PC-3 (cell line): Measurements from ENCODE around the gene STK11. TPM values are rescaled to one million over a fixed set of nuclear protein-coding genes. Genes with fewer than 3 reads are reported as not detected.

Experiments
- ATAC-seq: fragments of 200-7000 bp; cut with Tn5 transposase; 2 replicates; pipeline ENCODE4 v1.9.1; 2020; ENCODE audit warnings: mild to moderate bottlenecking, moderate library complexity
- BruUV-seq: library from RNA; stranded (reverse); fragments of 400-500 nt; replicated peaks from 2 replicates; lab custom pipeline; 2021; lab: Mats Ljungman, UMichigan
- CTCF ChIA-PET: fragments of 300-600 bp; sonication (Branson Sonifier 250); formaldehyde crosslinking; loops from one replicate; lab custom pipeline; 2022; ENCODE audit warnings: antibody characterized with exemption; lab: Charles Lee
- POLR2A ChIA-PET: fragments of 300-600 bp; sonication (Branson Sonifier 250); formaldehyde crosslinking; loops from one replicate; lab custom pipeline; 2022; ENCODE audit warnings: antibody characterized with exemption; ENCODE audit not compliant: unreplicated experiment; lab: Charles Lee
- DNase-seq: peaks from one replicate; pipeline ENCODE4 v3.0.0-alpha.2; 2015
- H2AFZ ChIP-seq: fragments of 300-600 bp; sonication (generic); 2 replicates; pipeline ENCODE4 v1.6.0; 2016; ENCODE audit warnings: antibody characterized with exemption, low read length
- H3F3A ChIP-seq: fragments of 300-600 bp; sonication (generic); one replicate; pipeline ENCODE4 v1.6.0; 2017; ENCODE audit warnings: antibody characterized with exemption, low read length, control low read depth, mild to moderate bottlenecking; ENCODE audit not compliant: unreplicated experiment
- H3K27ac ChIP-seq: fragments of 300-600 bp; sonication (generic); 2 replicates; pipeline ENCODE4 v1.5.1; 2016; ENCODE audit warnings: mild to moderate bottlenecking, low read length
- H3K27me3 ChIP-seq: fragments of 300-600 bp; sonication (generic); 2 replicates; pipeline ENCODE4 v1.6.1; 2016; ENCODE audit warnings: low read length, mixed read lengths
- H3K36me3 ChIP-seq: fragments of 300-600 bp; sonication (generic); 2 replicates; pipeline ENCODE4 v1.6.1; 2016; ENCODE audit warnings: low read depth, mixed run types, low read length, mixed read lengths
- H3K4me1 ChIP-seq: fragments of 300-600 bp; sonication (generic); 2 replicates; pipeline ENCODE4 v1.5.1; 2016; ENCODE audit warnings: low read length; ENCODE audit not compliant: insufficient read depth
- H3K4me2 ChIP-seq: fragments of 300-600 bp; sonication (generic); 2 replicates; pipeline ENCODE4 v1.6.0; 2016; ENCODE audit warnings: low read length
- H3K4me3 ChIP-seq: fragments of 300-600 bp; sonication (generic); 2 replicates; pipeline ENCODE4 v1.5.1; 2016; ENCODE audit warnings: mild to moderate bottlenecking, low read length, mixed read lengths
- H3K79me2 ChIP-seq: fragments of 300-600 bp; sonication (generic); 2 replicates; pipeline ENCODE4 v1.6.1; 2017; ENCODE audit warnings: low read length, mixed read lengths
- H3K9ac ChIP-seq: fragments of 300-600 bp; sonication (generic); 2 replicates; pipeline ENCODE4 v1.6.0; 2016; ENCODE audit warnings: mild to moderate bottlenecking, low read length
- H3K9me2 ChIP-seq: fragments of 300-600 bp; sonication (generic); replicated peaks from 2 replicates; pipeline ENCODE4 v1.6.1; 2016; ENCODE audit warnings: mixed run types, low read length, mixed read lengths
- H3K9me3 ChIP-seq: fragments of 300-600 bp; sonication (generic); 2 replicates; pipeline ENCODE4 v1.6.1; 2016; ENCODE audit warnings: low read length, mixed read lengths
- H4K20me1 ChIP-seq: fragments of 300-600 bp; sonication (generic); 2 replicates; pipeline ENCODE4 v1.6.1; 2016; ENCODE audit warnings: low read length, mixed read lengths
- EZH2 ChIP-seq: fragments of 300-600 bp; sonication (generic); IDR thresholded peaks from one replicate; pipeline ENCODE4 v1.6.1; 2017; ENCODE audit warnings: antibody characterized with exemption, mild to moderate bottlenecking, low read length; ENCODE audit not compliant: unreplicated experiment
- EZH2phosphoT487 ChIP-seq: fragments of 300-600 bp; sonication (generic); IDR thresholded peaks from 2 replicates; pipeline ENCODE4 v1.6.1; 2018; ENCODE audit warnings: mild to moderate bottlenecking, antibody characterized with exemption, low read length, borderline replicate concordance
- intact Hi-C: fragments of 100-400 bp; cut with micrococcal nuclease; formaldehyde crosslinking; loops from 2 replicates; pipeline ENCODE4 v1.9.0; 2023
- total RNA-seq: library from RNA; depleted of rRNA; stranded (reverse); fragments of >200 nt; gene quantifications from 2 replicates; pipeline ENCODE4 v1.2.3, GENCODE V29; 2014
- TF ChIP-seq, protein P1 (sequence below): fragments of 300-600 bp; sonication (generic); conservative IDR thresholded peaks from 2 replicates; pipeline ENCODE4 v1.5.1; 2017; ENCODE audit warnings: antibody characterized with exemption, low read depth, mild to moderate bottlenecking, low read length

STK11 gene
- total RNA-seq, 1 experiment from 2014 or later = 82.4 TPM

GRCh38 chr19:1163934-1164683 is 41.5 kb upstream of the STK11 start:
- Histone ChIP-seq H3K4me2 (no peak overlapping the region), H3K9me2 (no peaks in the 10 kb centered on the region), H3K9ac (no peak overlapping the region), H4K20me1 (peaks cover 23% of the 10 kb centered on the region; the same call in 1 of the 2 replicates), H3F3A (no peaks in the 10 kb centered on the region), H3K36me3 (no peaks in the 10 kb centered on the region), H3K27me3 (no peaks in the 10 kb centered on the region), H2AFZ (no peak overlapping the region), H3K27ac (no peak overlapping the region), H3K79me2 (peaks cover 90% of the 10 kb centered on the region), H3K4me1 (peaks cover 8% of the 10 kb centered on the region), H3K4me3 (no peak overlapping the region), H3K9me3 (no peaks in the 10 kb centered on the region)
- TF ChIP-seq, protein P1, sequence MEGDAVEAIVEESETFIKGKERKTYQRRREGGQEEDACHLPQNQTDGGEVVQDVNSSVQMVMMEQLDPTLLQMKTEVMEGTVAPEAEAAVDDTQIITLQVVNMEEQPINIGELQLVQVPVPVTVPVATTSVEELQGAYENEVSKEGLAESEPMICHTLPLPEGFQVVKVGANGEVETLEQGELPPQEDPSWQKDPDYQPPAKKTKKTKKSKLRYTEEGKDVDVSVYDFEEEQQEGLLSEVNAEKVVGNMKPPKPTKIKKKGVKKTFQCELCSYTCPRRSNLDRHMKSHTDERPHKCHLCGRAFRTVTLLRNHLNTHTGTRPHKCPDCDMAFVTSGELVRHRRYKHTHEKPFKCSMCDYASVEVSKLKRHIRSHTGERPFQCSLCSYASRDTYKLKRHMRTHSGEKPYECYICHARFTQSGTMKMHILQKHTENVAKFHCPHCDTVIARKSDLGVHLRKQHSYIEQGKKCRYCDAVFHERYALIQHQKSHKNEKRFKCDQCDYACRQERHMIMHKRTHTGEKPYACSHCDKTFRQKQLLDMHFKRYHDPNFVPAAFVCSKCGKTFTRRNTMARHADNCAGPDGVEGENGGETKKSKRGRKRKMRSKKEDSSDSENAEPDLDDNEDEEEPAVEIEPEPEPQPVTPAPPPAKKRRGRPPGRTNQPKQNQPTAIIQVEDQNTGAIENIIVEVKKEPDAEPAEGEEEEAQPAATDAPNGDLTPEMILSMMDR = no peak
- no peak for TF ChIP-seq EZH2phosphoT487
- CTCF ChIA-PET = no interaction called here
- POLR2A ChIA-PET = no interaction called here
- intact Hi-C loops = no loop called here
- BruUV-seq = no TSS peak
- DNase-seq (no peak), ATAC-seq (no peak)

GRCh38 chr19:1164684-1165531 is 40.7 kb upstream of the STK11 start:
- Histone ChIP-seq H3F3A (no peaks in the 10 kb centered on the region), H3K36me3 (no peaks in the 10 kb centered on the region), H3K4me1 (peaks cover 16% of the 10 kb centered on the region), H3K9me2 (no peaks in the 10 kb centered on the region), H2AFZ (no peak overlapping the region), H3K9ac (no peak overlapping the region), H3K4me3 (no peak overlapping the region), H4K20me1 (peaks cover 23% of the 10 kb centered on the region; the same call in 1 of the 2 replicates), H3K79me2 (peaks cover 93% of the 10 kb centered on the region), H3K27me3 (no peaks in the 10 kb centered on the region), H3K4me2 (peak overlapping the region; percentile 90; the same call in 1 of the 2 replicates), H3K9me3 (no peaks in the 10 kb centered on the region), H3K27ac (no peak overlapping the region)
- no TSS peak for BruUV-seq
- intact Hi-C loops = no loop called here
- TF ChIP-seq EZH2 = no peak
- TF ChIP-seq, protein P1 = no peak
- no peak for TF ChIP-seq EZH2phosphoT487
- POLR2A ChIA-PET = no interaction called here
- no peak for ATAC-seq
- CTCF ChIA-PET = no interaction called here
- DNase-seq = no peak
